GM23338 (cell line): ENCODE results near the gene SLC25A34. TPM values are rescaled to one million over a fixed set of nuclear protein-coding genes. Genes with fewer than 3 reads are reported as not detected.

Experiments used
- ATAC-seq: fragments of 200-7000 bp; cut with Tn5 transposase; 3 replicates; pipeline ENCODE4 v1.9.1; 2020
- DNase-seq: peaks from one replicate; pipeline ENCODE4 v3.0.0-alpha.2; 2015; ENCODE audit warnings: low spot score
- H2AFZ ChIP-seq: fragments of 200-600 bp; sonication (generic); 2 replicates; pipeline ENCODE4 v1.8.0; 2016; ENCODE audit warnings: antibody characterized with exemption, mild to moderate bottlenecking, moderate library complexity
- H3F3A ChIP-seq: fragments of 200-600 bp; sonication (generic); replicated peaks from 2 replicates; pipeline ENCODE4 v1.8.0; 2017; ENCODE audit warnings: antibody characterized with exemption, mixed run types, low read depth
- H3K27ac ChIP-seq: fragments of 200-600 bp; sonication (generic); 2 replicates; pipeline ENCODE4 v1.6.1; 2016; ENCODE audit warnings: low read depth
- H3K27me3 ChIP-seq: fragments of 200-600 bp; sonication (generic); 2 replicates; pipeline ENCODE4 v1.8.0; 2016; ENCODE audit warnings: mild to moderate bottlenecking, mixed run types, moderate library complexity; ENCODE audit not compliant: insufficient read depth
- H3K36me3 ChIP-seq: fragments of 200-600 bp; sonication (generic); 2 replicates; pipeline ENCODE4 v1.8.0; 2016; ENCODE audit warnings: mild to moderate bottlenecking; ENCODE audit not compliant: insufficient read depth
- H3K4me1 ChIP-seq: fragments of 200-600 bp; sonication (generic); 2 replicates; pipeline ENCODE4 v1.8.0; 2016; ENCODE audit warnings: mild to moderate bottlenecking, moderate library complexity; ENCODE audit not compliant: insufficient read depth
- H3K4me2 ChIP-seq: fragments of 200-600 bp; sonication (generic); 2 replicates; pipeline ENCODE4 v1.7.1; 2017; ENCODE audit warnings: mixed run types
- H3K4me3 ChIP-seq: fragments of 200-600 bp; sonication (generic); 2 replicates; pipeline ENCODE4 v1.6.1; 2016; ENCODE audit warnings: mixed run types
- H3K79me2 ChIP-seq: fragments of 200-600 bp; sonication (generic); replicated peaks from 2 replicates; pipeline ENCODE4 v1.8.0; 2017; ENCODE audit warnings: mild to moderate bottlenecking; ENCODE audit not compliant: insufficient read depth
- H3K9me2 ChIP-seq: fragments of 200-600 bp; sonication (generic); 2 replicates; pipeline ENCODE4 v1.8.0; 2017; ENCODE audit not compliant: insufficient read depth
- H4K20me1 ChIP-seq: fragments of 200-600 bp; sonication (generic); replicated peaks from 2 replicates; pipeline ENCODE4 v1.8.0; 2017; ENCODE audit warnings: mild to moderate bottlenecking; ENCODE audit not compliant: insufficient read depth
- H3K27ac Mint-ChIP-seq: 2 replicates; pipeline ENCODE4 v1.8.0; 2020; ENCODE audit warnings: inconsistent platforms, mild to moderate bottlenecking, moderate library complexity, mixed read lengths
- H3K27me3 Mint-ChIP-seq: 3 replicates; pipeline ENCODE4 v1.8.0; 2022; ENCODE audit warnings: low read depth, mild to moderate bottlenecking, moderate library complexity, mixed read lengths, inconsistent platforms; ENCODE audit not compliant: insufficient read depth, poor library complexity
- H3K36me3 Mint-ChIP-seq: 3 replicates; pipeline ENCODE4 v1.8.0; 2021; ENCODE audit warnings: low read depth, mild to moderate bottlenecking, inconsistent platforms, moderate library complexity, mixed read lengths
- H3K4me1 Mint-ChIP-seq: 3 replicates; pipeline ENCODE4 v1.8.0; 2020; ENCODE audit warnings: mild to moderate bottlenecking, inconsistent platforms, mixed read lengths
- H3K4me3 Mint-ChIP-seq: 3 replicates; pipeline ENCODE4 v1.8.0; 2021; ENCODE audit warnings: moderate library complexity, mild to moderate bottlenecking, inconsistent platforms, mixed read lengths
- H3K9me3 Mint-ChIP-seq: 3 replicates; pipeline ENCODE4 v1.8.0; 2020; ENCODE audit warnings: moderate library complexity, mild to moderate bottlenecking, inconsistent platforms, mixed read lengths
- CREB1 ChIP-seq: fragments of 250-450 bp; sonication (Bioruptor Pico); IDR thresholded peaks from 2 replicates; pipeline ENCODE4 v1.5.0; 2020; ENCODE audit warnings: low read depth, mild to moderate bottlenecking, moderate library complexity
- CTCF ChIP-seq, 2 experiments: fragments of 200-600 bp in 1 of 2; sonication (generic) in 1 of 2; conservative IDR thresholded peaks; 2 replicates each; pipeline versions ENCODE4 v1.5.1 to v1.6.1; 2016 to 2017; ENCODE audit warnings: antibody characterized with exemption in 2 of 2, low read depth in 2 of 2, mild to moderate bottlenecking in 2 of 2, moderate library complexity in 1 of 2
- EZH2 ChIP-seq: fragments of 200-600 bp; sonication (generic); IDR thresholded peaks from one replicate; pipeline ENCODE4 v1.8.0; 2017; ENCODE audit warnings: antibody characterized with exemption, mild to moderate bottlenecking, low read depth; ENCODE audit not compliant: unreplicated experiment
- EZH2phosphoT487 ChIP-seq: fragments of 200-600 bp; sonication (generic); IDR thresholded peaks from one replicate; pipeline ENCODE4 v1.8.1; 2018; ENCODE audit warnings: antibody characterized with exemption; ENCODE audit not compliant: unreplicated experiment
- JUNB ChIP-seq: IDR thresholded peaks from one replicate; pipeline ENCODE4 v1.6.1; 2016; ENCODE audit warnings: antibody characterized with exemption; ENCODE audit not compliant: unreplicated experiment
- NANOG ChIP-seq: IDR thresholded peaks from 2 replicates; pipeline ENCODE4 v1.6.1; 2016; ENCODE audit warnings: antibody characterized with exemption, borderline replicate concordance
- POLR2AphosphoS5 ChIP-seq: IDR thresholded peaks from 2 replicates; pipeline ENCODE4 v1.6.1; 2016; ENCODE audit warnings: antibody characterized with exemption, low read depth
- REST ChIP-seq: IDR thresholded peaks from one replicate; pipeline ENCODE4 v1.6.1; 2018; ENCODE audit warnings: antibody characterized with exemption; ENCODE audit not compliant: unreplicated experiment
- STAT1 ChIP-seq: IDR thresholded peaks from one replicate; pipeline ENCODE4 v1.6.1; 2016; ENCODE audit warnings: antibody characterized with exemption; ENCODE audit not compliant: unreplicated experiment
- ZNF114 ChIP-seq: fragments of 250-450 bp; sonication (Bioruptor Pico); IDR thresholded peaks from 2 replicates; pipeline ENCODE4 v1.5.0; 2020; ENCODE audit warnings: mild to moderate bottlenecking, moderate library complexity
- ZNF331 ChIP-seq: fragments of 250-450 bp; sonication (Bioruptor Pico); IDR thresholded peaks from 2 replicates; pipeline ENCODE4 v1.5.0; 2020; ENCODE audit warnings: low read depth, mild to moderate bottlenecking, moderate library complexity
- long read RNA-seq: library from polyadenylated mRNA; unstranded; transcript quantifications from one replicate; pipeline ENCODE4 v2.0.0, GENCODE V29; 2020; ENCODE audit not compliant: unreplicated experiment
- polyA plus RNA-seq: library from polyadenylated mRNA; unstranded; fragments of >200 nt; fragmentation: Nextera tagmentation; extraction: Ambion mirVana; gene quantifications from 2 replicates; pipeline ENCODE4 v1.2.1, GENCODE V29; 2016
- total RNA-seq: library from RNA; depleted of rRNA; stranded (reverse); fragments of >200 nt; shearing (Covaris generic); gene quantifications from 2 replicates; pipeline ENCODE4 v1.2.3, GENCODE V29; 2014; rRNA removed
- TF ChIP-seq, protein P1 (sequence below): IDR thresholded peaks from 2 replicates; pipeline ENCODE4 v1.6.1; 2016; ENCODE audit warnings: antibody characterized with exemption

SLC25A34 gene
- total RNA-seq (0.27 and 3.5 TPM in 2 replicates), polyA plus RNA-seq (0.11 and 0.16 TPM in 2 replicates)
- long read RNA-seq, result 0 reads

DNA sequence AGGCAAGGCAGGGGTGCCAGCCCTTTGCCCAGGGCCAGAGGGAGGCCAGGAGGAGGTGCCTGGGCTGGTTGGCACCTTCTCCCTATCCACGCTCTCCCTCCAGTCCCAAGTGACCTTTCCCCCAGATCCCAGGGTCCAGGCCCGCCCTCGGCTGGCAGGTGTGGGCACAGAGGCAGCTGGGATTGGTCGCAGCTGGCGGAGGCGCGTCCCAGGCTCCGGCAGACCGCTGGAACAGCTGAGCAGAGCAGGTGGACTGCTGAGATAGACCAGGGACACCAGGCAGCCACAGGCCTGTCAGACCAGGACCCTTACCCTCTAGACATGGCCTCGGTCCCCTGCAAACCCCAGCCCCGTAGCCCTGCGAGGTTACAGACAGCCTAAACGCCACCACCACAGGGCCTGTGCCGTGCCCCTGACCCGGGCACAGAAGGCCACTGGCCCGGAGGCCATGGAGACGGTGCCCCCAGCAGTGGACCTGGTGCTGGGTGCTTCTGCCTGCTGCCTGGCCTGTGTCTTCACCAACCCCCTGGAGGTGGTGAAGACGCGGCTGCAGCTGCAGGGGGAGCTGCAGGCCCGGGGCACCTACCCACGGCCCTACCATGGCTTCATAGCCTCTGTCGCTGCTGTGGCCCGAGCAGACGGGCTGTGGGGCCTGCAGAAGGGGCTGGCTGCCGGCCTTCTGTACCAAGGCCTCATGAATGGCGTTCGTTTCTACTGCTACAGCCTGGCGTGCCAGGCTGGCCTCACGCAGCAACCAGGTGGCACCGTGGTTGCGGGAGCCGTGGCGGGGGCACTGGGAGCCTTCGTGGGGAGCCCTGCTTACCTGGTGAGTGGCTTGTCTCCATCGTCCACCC lies at the start of gene SLC25A34:
SLC25A34 (plus strand) TSS at position 221 of the 854 bp plus-strand sequence; CDS start at position 449, 228 bp downstream.
- Histone ChIP-seq H2AFZ (no peak within 1 kb of the TSS), H3K4me1 (no peaks in the 10 kb centered on the region), H3K27ac (no peak within 1 kb of the TSS), H3K36me3 (no peaks in the 10 kb centered on the region), H3K27me3 (no peaks in the 10 kb centered on the region), H3K79me2 (no peaks in the 10 kb centered on the region), H3F3A (0 out of 2 replicates have a peak, but pooled peaks cover 5% of the 10 kb centered on the region), H3K4me3 (no peak within 1 kb of the TSS), H3K4me2 (no peak within 1 kb of the TSS), H4K20me1 (no peaks in the 10 kb centered on the region), H3K9me2 (no peaks in the 10 kb centered on the region)
- peak; percentile 46 for ATAC-seq
- H3K4me1 Mint-ChIP-seq, result peaks cover 6% of the 10 kb centered on the region
- no peaks in the 10 kb centered on the region for H3K9me3 Mint-ChIP-seq
- peak; percentile 56 for DNase-seq
- 0 out of 3 replicates have a peak, but pooled peaks cover 10% of the 10 kb centered on the region for H3K36me3 Mint-ChIP-seq
- no peak within 1 kb of the TSS for H3K27ac Mint-ChIP-seq
- TF ChIP-seq CTCF (conservative IDR thresholded peaks at IDR 0.05; ENCODE audit: low read depth in 2 of 2), result peak in 1 of 2 experiments; percentile 40; a peak in 2 of 4 replicates
- no peak for TF ChIP-seq JUNB
- peaks cover 8% of the 10 kb centered on the region for H3K27me3 Mint-ChIP-seq
- no peak within 1 kb of the TSS for H3K4me3 Mint-ChIP-seq

- Histone ChIP-seq H2AFZ (no peak overlapping the region), H3K4me2 (no peak overlapping the region), H3K79me2 (peaks cover 65% of the 10 kb centered on the region), H3K27me3 (no peaks in the 10 kb centered on the region), H4K20me1 (peaks cover 15% of the 10 kb centered on the region), H3K36me3 (no peaks in the 10 kb centered on the region), H3K27ac (no peak overlapping the region), H3K4me1 (peaks cover 10% of the 10 kb centered on the region), H3F3A (0 out of 2 replicates have a peak, but pooled peaks cover 7% of the 10 kb centered on the region), H3K4me3 (no peak overlapping the region), H3K9me2 (no peaks in the 10 kb centered on the region)
- no peak overlapping the region for H3K4me3 Mint-ChIP-seq
- H3K27ac Mint-ChIP-seq, result no peak overlapping the region
- H3K9me3 Mint-ChIP-seq, result no peaks in the 10 kb centered on the region
- DNase-seq (no peak), ATAC-seq (no peak)
- H3K36me3 Mint-ChIP-seq, result 0 out of 3 replicates have a peak, but pooled peaks cover 5% of the 10 kb centered on the region
- peaks cover 7% of the 10 kb centered on the region for H3K27me3 Mint-ChIP-seq
- H3K4me1 Mint-ChIP-seq, result peaks cover 12% of the 10 kb centered on the region
- TF ChIP-seq CTCF (conservative IDR thresholded peaks at IDR 0.05; ENCODE audit: low read depth in 2 of 2) (no peak), NANOG (no peak), ZNF114 (CRISPR knock-in tag) (no peak), EZH2phosphoT487 (no peak), POLR2AphosphoS5 (no peak), ZNF331 (CRISPR knock-in tag) (no peak), STAT1 (no peak), EZH2 (no peak), CREB1 (no peak), REST (no peak)
- TF ChIP-seq, protein P1, sequence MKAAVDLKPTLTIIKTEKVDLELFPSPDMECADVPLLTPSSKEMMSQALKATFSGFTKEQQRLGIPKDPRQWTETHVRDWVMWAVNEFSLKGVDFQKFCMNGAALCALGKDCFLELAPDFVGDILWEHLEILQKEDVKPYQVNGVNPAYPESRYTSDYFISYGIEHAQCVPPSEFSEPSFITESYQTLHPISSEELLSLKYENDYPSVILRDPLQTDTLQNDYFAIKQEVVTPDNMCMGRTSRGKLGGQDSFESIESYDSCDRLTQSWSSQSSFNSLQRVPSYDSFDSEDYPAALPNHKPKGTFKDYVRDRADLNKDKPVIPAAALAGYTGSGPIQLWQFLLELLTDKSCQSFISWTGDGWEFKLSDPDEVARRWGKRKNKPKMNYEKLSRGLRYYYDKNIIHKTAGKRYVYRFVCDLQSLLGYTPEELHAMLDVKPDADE, result no peak
Measured at GRCh38 chr1:15687446-15687845, 48.6 kb upstream of the SLC25A34 start.
